MM.1S (cell line): Measurements from ENCODE around the gene SNAI3.

Experiments used
- EZH2 ChIP-seq: fragments of 300-600 bp; sonication (generic); optimal IDR thresholded peaks from 2 replicates; pipeline ENCODE3; 2017; ENCODE audit warnings: low read depth, mild to moderate bottlenecking, antibody characterized with exemption, low read length, mixed read lengths
- EZH2phosphoT487 ChIP-seq: fragments of 300-600 bp; sonication (generic); IDR thresholded peaks from 2 replicates; pipeline ENCODE4 v1.6.1; 2018; ENCODE audit warnings: antibody characterized with exemption, low read length
- TF ChIP-seq, protein P1 (sequence below): fragments of 300-600 bp; sonication (generic); IDR thresholded peaks from 2 replicates; pipeline ENCODE4 v1.5.1; 2016; ENCODE audit warnings: antibody characterized with exemption, low read length, mixed read lengths

DNA sequence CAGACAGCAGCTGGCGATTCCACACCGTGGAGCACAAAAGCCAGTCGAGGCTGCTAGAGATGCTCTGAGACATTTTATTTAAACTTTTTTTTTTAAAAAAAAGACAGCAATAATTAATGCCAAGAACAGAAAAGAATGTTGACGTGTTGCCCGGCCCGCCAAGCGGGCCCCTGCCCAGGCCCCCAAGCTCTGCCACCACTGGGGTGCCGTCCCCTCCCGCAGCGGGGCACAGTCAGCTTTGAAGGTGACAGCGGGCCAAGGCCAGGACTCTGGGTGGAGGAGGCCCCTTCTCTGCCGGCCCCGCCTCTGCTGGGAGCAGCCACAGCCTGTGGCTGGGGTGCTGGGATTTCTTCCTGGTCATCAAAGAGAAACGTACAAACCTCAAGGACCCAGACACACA is 10.1 kb upstream of the SNAI3 start:
- TF ChIP-seq EZH2: no peak
- TF ChIP-seq, protein P1, sequence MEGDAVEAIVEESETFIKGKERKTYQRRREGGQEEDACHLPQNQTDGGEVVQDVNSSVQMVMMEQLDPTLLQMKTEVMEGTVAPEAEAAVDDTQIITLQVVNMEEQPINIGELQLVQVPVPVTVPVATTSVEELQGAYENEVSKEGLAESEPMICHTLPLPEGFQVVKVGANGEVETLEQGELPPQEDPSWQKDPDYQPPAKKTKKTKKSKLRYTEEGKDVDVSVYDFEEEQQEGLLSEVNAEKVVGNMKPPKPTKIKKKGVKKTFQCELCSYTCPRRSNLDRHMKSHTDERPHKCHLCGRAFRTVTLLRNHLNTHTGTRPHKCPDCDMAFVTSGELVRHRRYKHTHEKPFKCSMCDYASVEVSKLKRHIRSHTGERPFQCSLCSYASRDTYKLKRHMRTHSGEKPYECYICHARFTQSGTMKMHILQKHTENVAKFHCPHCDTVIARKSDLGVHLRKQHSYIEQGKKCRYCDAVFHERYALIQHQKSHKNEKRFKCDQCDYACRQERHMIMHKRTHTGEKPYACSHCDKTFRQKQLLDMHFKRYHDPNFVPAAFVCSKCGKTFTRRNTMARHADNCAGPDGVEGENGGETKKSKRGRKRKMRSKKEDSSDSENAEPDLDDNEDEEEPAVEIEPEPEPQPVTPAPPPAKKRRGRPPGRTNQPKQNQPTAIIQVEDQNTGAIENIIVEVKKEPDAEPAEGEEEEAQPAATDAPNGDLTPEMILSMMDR: no peak
- no peak for TF ChIP-seq EZH2phosphoT487
